NB4 (cell line): ENCODE measurements around the gene STEAP4.

Experiments used
- DNase-seq: peaks from one replicate; pipeline ENCODE4 v3.0.0; 2010; ENCODE audit warnings: low read depth
- H3K4me3 ChIP-seq: one replicate; pipeline ENCODE4 v1.5.1; 2011; ENCODE audit warnings: mild to moderate bottlenecking, low read depth, low read length, moderate library complexity
- MYC ChIP-seq: IDR thresholded peaks from 2 replicates; pipeline ENCODE4 v1.6.1; 2011; ENCODE audit warnings: low read depth, low read length
- POLR2A ChIP-seq: IDR thresholded peaks from 2 replicates; pipeline ENCODE4 v1.6.1; 2011; ENCODE audit warnings: mild to moderate bottlenecking; ENCODE audit not compliant: insufficient read length; ENCODE audit errors: extremely low read depth
- TF ChIP-seq, protein P1 (sequence below): IDR thresholded peaks from one replicate; pipeline ENCODE4 v1.5.1; 2012; ENCODE audit warnings: low read depth, low read length
- TF ChIP-seq, protein P2 (sequence below): IDR thresholded peaks from 2 replicates; pipeline ENCODE4 v1.6.1; 2011; ENCODE audit warnings: low read depth, low read length

The STEAP4 gene

DNA sequence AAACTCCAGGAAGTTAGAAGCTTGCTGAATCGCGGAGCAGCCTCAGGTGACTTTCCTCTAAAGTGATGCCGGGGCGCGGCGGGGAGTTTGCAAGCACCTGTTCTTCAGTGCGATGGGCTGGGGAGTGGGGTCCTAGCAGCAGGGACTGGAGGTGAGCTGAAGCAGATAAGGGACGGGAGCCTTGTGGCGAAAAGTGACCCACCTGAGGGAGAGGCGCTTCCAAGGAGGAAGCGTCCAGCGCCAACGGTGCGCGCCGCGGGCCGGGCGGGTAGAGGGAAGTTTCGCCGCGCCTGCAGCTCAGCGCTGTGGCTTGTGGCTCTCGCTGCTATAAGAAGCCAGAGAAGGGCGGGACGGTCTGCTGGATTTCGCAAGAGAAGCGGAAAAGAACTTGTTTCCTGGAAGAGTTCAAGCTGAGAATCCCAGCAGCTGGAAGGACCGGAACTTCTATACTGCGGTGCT is at the start of gene STEAP4:
TSS of gene STEAP4 (minus strand) at position 305 of the 459 bp plus-strand sequence. CDS start 22,625 bp downstream, outside the sequence.
- H3K4me3 ChIP-seq: no peak within 1 kb of the TSS
- TF ChIP-seq, protein P1, sequence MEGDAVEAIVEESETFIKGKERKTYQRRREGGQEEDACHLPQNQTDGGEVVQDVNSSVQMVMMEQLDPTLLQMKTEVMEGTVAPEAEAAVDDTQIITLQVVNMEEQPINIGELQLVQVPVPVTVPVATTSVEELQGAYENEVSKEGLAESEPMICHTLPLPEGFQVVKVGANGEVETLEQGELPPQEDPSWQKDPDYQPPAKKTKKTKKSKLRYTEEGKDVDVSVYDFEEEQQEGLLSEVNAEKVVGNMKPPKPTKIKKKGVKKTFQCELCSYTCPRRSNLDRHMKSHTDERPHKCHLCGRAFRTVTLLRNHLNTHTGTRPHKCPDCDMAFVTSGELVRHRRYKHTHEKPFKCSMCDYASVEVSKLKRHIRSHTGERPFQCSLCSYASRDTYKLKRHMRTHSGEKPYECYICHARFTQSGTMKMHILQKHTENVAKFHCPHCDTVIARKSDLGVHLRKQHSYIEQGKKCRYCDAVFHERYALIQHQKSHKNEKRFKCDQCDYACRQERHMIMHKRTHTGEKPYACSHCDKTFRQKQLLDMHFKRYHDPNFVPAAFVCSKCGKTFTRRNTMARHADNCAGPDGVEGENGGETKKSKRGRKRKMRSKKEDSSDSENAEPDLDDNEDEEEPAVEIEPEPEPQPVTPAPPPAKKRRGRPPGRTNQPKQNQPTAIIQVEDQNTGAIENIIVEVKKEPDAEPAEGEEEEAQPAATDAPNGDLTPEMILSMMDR: no peak
- TF ChIP-seq, protein P2, sequence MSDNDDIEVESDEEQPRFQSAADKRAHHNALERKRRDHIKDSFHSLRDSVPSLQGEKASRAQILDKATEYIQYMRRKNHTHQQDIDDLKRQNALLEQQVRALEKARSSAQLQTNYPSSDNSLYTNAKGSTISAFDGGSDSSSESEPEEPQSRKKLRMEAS: no peak
- TF ChIP-seq POLR2A (no peak), MYC (no peak)
- peak; percentile 8 for DNase-seq

DNA sequence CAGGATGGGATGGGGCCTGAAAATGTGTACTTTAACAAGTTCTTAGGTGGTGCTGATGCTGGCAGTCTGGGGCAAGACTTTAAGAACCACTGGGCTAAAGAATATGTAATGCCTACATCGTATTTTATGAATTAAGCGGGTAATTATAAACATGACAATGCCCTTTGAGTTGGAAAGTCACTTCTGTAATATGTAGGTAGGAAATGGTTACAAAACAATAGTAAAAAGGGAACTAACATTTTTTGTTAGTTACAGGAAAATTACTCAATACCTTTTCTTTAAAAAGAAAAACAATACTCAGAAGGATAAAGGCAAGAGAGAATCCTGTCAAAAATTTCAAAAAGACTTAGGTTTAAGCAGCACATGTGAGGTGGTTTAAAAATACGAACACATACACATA is 48.3 kb upstream of the STEAP4 start:
- TF ChIP-seq, protein P1: no peak
- TF ChIP-seq, protein P2: no peak
- TF ChIP-seq MYC: no peak
- TF ChIP-seq POLR2A: no peak
- no peak overlapping the region for H3K4me3 ChIP-seq
- peak; percentile 18 for DNase-seq

DNA sequence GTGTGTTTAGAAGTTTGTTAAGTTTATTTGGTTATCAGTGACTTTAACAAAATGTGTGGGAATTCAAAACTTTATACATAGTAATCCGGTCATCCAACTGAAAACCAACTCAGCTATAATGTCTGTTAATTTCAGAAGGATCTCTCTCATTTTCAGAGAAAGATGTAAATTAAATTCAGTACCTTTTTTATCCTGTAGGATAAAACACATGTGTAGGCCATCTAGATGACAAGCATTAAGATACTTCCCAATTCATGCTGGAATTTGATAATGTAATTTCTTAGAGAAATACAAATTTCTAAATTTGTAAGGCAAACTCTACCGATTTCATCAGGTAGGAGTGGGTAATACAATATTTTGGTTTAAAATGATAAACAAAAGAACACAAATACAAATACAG is 43.4 kb upstream of the STEAP4 start:
- TF ChIP-seq, protein P1: no peak
- TF ChIP-seq POLR2A (no peak), MYC (no peak)
- TF ChIP-seq, protein P2: no peak
- no peak overlapping the region for H3K4me3 ChIP-seq
- DNase-seq: no peak

DNA sequence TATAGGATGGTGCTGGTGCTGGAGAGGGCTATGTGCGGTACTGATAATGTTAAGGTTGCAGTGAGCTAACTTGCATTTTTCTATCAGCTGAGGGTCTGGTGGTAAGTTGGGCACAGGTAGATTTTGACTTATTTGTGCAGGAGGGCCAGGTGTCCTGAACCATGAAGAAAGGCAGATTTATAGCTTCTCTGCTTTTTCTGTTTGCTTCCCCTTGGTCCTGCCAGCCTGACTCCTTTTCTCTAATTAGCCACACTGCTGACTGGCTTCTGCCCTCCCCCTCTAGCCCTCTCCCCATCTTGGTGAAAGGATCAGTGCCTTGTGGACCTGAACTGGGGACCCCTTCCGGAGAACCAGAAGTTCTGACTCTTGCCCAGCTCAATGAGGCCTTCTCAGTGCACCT is 40.8 kb upstream of the STEAP4 start:
- DNase-seq: no peak
- TF ChIP-seq, protein P2: no peak
- TF ChIP-seq POLR2A (no peak), MYC (no peak)
- TF ChIP-seq, protein P1: no peak
- H3K4me3 ChIP-seq: no peak overlapping the region

DNA sequence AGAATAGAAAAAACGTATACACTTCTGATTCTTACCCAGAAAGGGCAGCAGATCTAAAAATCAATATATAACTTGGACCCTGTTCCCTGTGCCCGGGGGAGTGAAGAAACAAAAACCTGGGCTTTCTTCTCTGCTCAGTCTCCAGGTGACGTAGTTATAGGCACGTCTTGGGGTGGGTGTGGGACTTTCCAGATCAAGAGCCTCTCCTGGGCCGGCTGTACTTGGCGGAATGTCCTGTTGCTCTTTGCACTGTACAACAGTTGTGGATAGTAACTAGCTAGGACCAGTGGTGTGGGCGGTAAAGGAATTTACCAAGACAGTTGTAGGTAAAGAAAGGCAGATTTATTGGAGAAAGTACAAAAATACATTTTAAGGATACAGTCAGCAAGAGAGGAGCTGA is 40.4 kb upstream of the STEAP4 start:
- DNase-seq: no peak

More for the DNA sequence above, 40.4 kb upstream of the STEAP4 start:
- TF ChIP-seq MYC: no peak
- TF ChIP-seq, protein P2: no peak
- no peak for TF ChIP-seq POLR2A
- TF ChIP-seq, protein P1: no peak
- no peak overlapping the region for H3K4me3 ChIP-seq
